Lower leg skin (tissue), 4 donors: ENCODE measurements around the gene PILRA. TPM values are rescaled to one million over a fixed set of nuclear protein-coding genes. Genes with fewer than 3 reads are reported as not detected.

Experiments
- DNase-seq, 2 donors: peaks; one replicate each; pipeline ENCODE4 v3.0.0-alpha.2; 2019; ENCODE audit warnings: low spot score in 2 of 2
- H3K4me3 ChIP-seq: fragments of 200-600 bp; sonication (generic); 2 replicates; pipeline ENCODE4 v1.5.1; 2017; ENCODE audit warnings: mild to moderate bottlenecking, low read depth; ENCODE audit not compliant: poor library complexity, severe bottlenecking
- POLR2A ChIP-seq, 2 donors: fragments of 450-650 bp; IDR thresholded peaks; one replicate each; pipeline ENCODE4 v1.6.1; 2016 to 2017; ENCODE audit warnings: antibody characterized with exemption in 2 of 2, mild to moderate bottlenecking in 1 of 2, moderate library complexity in 1 of 2
- WGBS, 2 donors: methylation state at CpG; one replicate each; pipeline ENCODE4 v1.1.5; 2018; 5-methylcytosine and 5-hydroxymethylcytosine counted together
- intact Hi-C: fragments of 100-400 bp; cut with DNase I; formaldehyde crosslinking; loops from one replicate; pipeline ENCODE4 v1.15.0; 2023; ENCODE audit warnings: low total_unique reads
- total RNA-seq, 4 donors: library from RNA; depleted of rRNA; stranded (reverse); fragments of >200 nt; gene quantifications; one replicate each; pipeline ENCODE4 v1.1.0, GENCODE V29; 2016
- TF ChIP-seq, protein P1 (sequence below), 3 donors: fragments of 450-650 bp; IDR thresholded peaks; one replicate each; pipeline ENCODE4 v1.5.1; 2016; ENCODE audit warnings: antibody characterized with exemption in 3 of 3, mild to moderate bottlenecking in 3 of 3, moderate library complexity in 2 of 3

The PILRA gene
- total RNA-seq, 4 donors from 2014 or later, result 2.2 to 4.6 (median 3.4) TPM

DNA sequence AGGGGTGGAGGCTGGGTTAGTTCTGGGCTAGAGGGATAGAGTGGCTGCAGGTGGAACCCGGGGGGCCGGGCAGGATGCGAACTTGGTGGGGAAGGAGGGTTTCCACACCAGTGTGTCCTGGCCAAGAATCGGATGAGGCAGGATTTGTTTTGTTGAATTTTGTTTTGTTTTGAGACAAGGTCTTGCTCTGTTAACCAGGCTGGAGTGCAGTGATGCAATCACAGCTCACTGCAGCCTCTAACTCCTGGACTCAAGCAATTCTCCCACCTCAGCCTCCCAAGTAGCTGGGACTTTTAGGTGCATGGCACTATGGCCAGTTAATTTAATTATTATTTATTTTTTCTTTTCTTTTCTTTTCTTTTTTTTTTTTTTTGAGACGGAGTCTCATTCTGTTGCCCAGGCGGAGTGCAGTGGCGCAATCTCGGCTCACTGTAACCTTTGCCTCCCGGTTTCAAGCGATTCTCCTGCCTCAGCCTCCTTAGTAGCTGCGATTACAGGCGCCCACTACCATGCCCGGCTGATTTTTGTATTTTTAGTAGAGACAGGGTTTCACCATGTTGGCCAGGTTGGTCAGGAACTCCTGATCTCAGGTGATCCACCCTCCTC is 76.0 kb downstream of the PILRA start:
- TF ChIP-seq, protein P1, sequence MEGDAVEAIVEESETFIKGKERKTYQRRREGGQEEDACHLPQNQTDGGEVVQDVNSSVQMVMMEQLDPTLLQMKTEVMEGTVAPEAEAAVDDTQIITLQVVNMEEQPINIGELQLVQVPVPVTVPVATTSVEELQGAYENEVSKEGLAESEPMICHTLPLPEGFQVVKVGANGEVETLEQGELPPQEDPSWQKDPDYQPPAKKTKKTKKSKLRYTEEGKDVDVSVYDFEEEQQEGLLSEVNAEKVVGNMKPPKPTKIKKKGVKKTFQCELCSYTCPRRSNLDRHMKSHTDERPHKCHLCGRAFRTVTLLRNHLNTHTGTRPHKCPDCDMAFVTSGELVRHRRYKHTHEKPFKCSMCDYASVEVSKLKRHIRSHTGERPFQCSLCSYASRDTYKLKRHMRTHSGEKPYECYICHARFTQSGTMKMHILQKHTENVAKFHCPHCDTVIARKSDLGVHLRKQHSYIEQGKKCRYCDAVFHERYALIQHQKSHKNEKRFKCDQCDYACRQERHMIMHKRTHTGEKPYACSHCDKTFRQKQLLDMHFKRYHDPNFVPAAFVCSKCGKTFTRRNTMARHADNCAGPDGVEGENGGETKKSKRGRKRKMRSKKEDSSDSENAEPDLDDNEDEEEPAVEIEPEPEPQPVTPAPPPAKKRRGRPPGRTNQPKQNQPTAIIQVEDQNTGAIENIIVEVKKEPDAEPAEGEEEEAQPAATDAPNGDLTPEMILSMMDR (IDR thresholded peaks at IDR 0.05), result no peak
- TF ChIP-seq POLR2A (IDR thresholded peaks at IDR 0.05), result no peak
- no peak overlapping the region for H3K4me3 ChIP-seq
- intact Hi-C loops, result no loop called here
- WGBS, 2 donors, result 88 to 92% methylated on average over 13 of the region's 13 CpGs
- DNase-seq, result no peak

Other genes starting within 250 kb of the PILRA start
- gene MBLAC1, start 246.5 kb upstream of the PILRA start, total RNA-seq, result 1 to 10 TPM; 1.6 to 8.7 (median 6.0) TPM
- 100 to 1,000 TPM; 601 to 803 (median 717) TPM for gene LAMTOR4, start 224.6 kb upstream of the PILRA start, total RNA-seq
- gene TRAPPC14, start 214.8 kb upstream of the PILRA start, total RNA-seq, result 10 to 100 TPM; 20.8 to 46.5 (median 25.2) TPM
- 10 to 100 TPM; 25.3 to 36.1 (median 27.2) TPM for gene GAL3ST4, start 204.9 kb upstream of the PILRA start, total RNA-seq
- gene GPC2, start 196.1 kb upstream of the PILRA start, total RNA-seq, result 10 to 100 TPM in 3 of 4 donors, 1 to 10 TPM in 1; 7.3 to 27.4 (median 11.8) TPM
- 1 to 10 TPM in 2 of 4 donors, under 1 TPM in 2; 0.34 to 1.8 (median 1.0) TPM for gene STAG3, start 195.6 kb upstream of the PILRA start, total RNA-seq
- under 1 TPM in 2 of 4 donors, not detected in 2; 0.13 to 0.51 TPM for gene PVRIG, start 153.5 kb upstream of the PILRA start, total RNA-seq
- not detected for gene SPDYE3, start 65.8 kb upstream of the PILRA start, total RNA-seq
- 10 to 100 TPM; 33.3 to 86.8 (median 47.3) TPM for gene PILRB, start 15.4 kb upstream of the PILRA start, total RNA-seq
- gene ZCWPW1, start 55.2 kb downstream of the PILRA start, total RNA-seq, result 1 to 10 TPM; 2.2 to 6.3 (median 4.6) TPM
- gene MEPCE, start 56.3 kb downstream of the PILRA start, total RNA-seq, result 10 to 100 TPM; 26.1 to 54.4 (median 37.4) TPM
- 10 to 100 TPM; 26.3 to 63.2 (median 46.6) TPM for gene PPP1R35, start 63.0 kb downstream of the PILRA start, total RNA-seq
- 1 to 10 TPM in 1 of 4 donors, under 1 TPM in 1, not detected in 2; 0.26 to 1.5 TPM for gene SPACDR, start 90.8 kb downstream of the PILRA start, total RNA-seq
- 10 to 100 TPM; 57.3 to 97.7 (median 68.0) TPM for gene TSC22D4, start 105.7 kb downstream of the PILRA start, total RNA-seq
- 1 to 10 TPM in 3 of 4 donors, under 1 TPM in 1; 0.39 to 2.1 (median 1.5) TPM for gene NYAP1, start 110.4 kb downstream of the PILRA start, total RNA-seq
- 10 to 100 TPM; 47.1 to 62.7 (median 58.6) TPM for gene AGFG2, start 165.7 kb downstream of the PILRA start, total RNA-seq
- 1 to 10 TPM in 2 of 4 donors, not detected in 2; 1.3 to 1.7 TPM for gene SAP25, start 200.4 kb downstream of the PILRA start, total RNA-seq
- gene LRCH4, start 212.6 kb downstream of the PILRA start, total RNA-seq, result 10 to 100 TPM; 42.0 to 82.2 (median 63.7) TPM
- gene FBXO24, start 212.8 kb downstream of the PILRA start, total RNA-seq, result 1 to 10 TPM in 2 of 4 donors, under 1 TPM in 2; 0.15 to 4.3 (median 0.99) TPM
- 10 to 100 TPM in 1 of 4 donors, 1 to 10 TPM in 3; 4.9 to 47.6 (median 7.3) TPM for gene PCOLCE, start 228.9 kb downstream of the PILRA start, total RNA-seq
- gene MOSPD3, start 239.1 kb downstream of the PILRA start, total RNA-seq, result 10 to 100 TPM; 22.3 to 33.5 (median 26.9) TPM